GM12801 (cell line): ENCODE results near the gene KANK3.

Experiments used
- TF ChIP-seq, protein P1 (sequence below): IDR thresholded peaks from one replicate; pipeline ENCODE4 v1.5.1; 2011; ENCODE audit warnings: control low read depth; ENCODE audit not compliant: insufficient read length; ENCODE audit errors: extremely low read depth

Gene KANK3

DNA sequence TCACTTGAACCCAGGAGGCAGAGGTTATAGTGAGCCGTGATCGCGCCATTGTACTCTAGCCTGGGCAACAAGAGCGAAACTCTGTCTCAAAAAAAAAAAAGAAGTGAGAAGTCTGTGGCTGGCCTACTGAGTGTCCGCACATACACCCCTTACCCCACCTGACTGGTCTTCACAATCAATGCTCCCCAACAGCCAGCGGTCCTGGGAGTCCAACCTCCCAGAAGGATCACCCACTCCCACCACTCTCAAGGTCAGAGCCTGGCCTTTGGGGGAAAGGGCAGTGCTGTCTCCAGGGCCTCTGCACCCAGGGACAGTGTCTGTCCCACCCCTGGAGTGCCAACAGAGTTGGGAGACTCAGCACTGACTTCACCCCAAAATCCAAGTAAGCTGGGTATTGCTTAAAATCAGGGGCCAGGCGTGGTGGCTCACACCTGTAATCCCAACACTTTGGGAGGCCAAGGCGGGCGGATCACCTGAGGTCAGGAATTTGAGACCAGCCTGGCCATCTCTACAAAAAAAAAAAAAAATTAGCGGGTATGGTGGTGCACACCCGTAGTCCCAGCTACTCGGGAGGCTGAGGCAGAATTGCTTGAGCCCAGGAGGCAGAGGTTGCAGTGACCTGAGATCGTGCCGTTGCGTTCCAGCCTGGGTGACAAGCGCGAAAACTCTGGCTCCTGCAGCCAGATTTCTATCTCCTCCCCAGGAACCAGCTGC, 32.6 kb downstream of the KANK3 start:
- TF ChIP-seq, protein P1, sequence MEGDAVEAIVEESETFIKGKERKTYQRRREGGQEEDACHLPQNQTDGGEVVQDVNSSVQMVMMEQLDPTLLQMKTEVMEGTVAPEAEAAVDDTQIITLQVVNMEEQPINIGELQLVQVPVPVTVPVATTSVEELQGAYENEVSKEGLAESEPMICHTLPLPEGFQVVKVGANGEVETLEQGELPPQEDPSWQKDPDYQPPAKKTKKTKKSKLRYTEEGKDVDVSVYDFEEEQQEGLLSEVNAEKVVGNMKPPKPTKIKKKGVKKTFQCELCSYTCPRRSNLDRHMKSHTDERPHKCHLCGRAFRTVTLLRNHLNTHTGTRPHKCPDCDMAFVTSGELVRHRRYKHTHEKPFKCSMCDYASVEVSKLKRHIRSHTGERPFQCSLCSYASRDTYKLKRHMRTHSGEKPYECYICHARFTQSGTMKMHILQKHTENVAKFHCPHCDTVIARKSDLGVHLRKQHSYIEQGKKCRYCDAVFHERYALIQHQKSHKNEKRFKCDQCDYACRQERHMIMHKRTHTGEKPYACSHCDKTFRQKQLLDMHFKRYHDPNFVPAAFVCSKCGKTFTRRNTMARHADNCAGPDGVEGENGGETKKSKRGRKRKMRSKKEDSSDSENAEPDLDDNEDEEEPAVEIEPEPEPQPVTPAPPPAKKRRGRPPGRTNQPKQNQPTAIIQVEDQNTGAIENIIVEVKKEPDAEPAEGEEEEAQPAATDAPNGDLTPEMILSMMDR, result no peak

DNA sequence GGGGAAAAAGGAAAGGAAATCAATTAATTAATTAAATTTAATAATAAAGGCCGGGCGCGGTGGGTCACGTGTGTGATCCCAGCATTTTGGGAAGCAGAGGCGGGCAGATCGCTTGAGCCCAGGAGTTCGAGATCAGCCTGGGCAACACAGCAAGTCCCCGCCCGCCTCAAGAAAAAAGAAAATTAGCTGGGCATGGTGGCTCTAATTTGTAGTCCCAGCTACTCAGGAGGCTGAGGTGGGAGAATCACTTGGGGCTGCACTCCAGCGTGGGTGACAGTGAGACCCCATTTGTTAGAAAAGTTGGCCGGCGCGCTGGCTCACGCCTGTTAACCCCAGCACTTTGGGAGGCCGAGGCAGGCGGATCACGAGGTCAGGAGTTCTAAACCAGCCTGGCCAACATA, 34.2 kb downstream of the KANK3 start:
- TF ChIP-seq, protein P1, result no peak

DNA sequence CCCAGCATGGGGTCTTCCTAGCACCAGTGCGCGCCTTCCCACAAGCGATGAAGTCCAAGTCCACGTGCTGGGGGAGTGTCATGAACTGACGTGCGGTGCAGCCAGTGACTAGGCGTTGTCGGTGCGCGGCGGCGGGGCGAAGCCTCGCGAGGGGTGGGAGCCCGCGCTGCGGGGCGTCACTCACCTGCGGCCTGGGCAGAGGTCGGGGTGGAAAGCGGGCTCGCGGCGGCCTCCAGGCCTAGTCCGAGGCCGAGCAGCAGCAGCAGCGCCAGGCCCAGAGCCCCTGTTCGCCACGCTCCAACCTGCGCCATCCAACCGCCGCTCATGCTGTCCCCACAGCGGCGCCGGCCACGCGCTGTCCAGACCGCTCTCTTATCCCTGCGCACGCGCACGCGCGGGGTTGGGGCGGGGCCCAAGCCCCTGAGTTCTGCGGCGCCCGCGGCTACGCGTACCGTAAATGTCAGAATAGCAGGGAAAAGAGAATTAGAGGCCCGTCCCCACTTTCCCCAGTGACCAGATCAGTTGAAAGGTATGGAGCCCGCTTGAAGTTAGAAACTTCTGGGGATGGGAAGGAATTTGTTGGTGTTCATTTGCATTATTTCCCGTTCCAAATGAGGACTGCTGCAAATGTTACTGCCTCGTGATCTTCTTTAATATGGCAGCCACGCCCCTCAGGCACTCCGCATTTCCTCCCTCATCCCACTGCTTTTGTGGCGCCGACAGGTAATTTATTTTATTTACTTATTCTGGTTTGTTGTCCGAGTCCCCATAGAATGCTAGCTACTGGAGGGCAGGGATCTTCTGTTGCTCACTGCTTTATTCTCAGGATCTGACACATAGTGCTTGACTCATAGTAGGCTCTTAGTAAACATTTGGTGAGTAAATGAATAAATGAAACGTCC, 34.8 kb downstream of the KANK3 start, which contains the start of gene CD320:
TSS of gene CD320 (minus strand) at position 394 of the 902 bp plus-strand sequence. CDS start at position 326, 68 bp downstream.
- TF ChIP-seq, protein P1, result no peak

GRCh38 chr19:8307400-8307964, 35.6 kb downstream of the KANK3 start:
- TF ChIP-seq, protein P1, result no peak

- TF ChIP-seq, protein P1, result no peak
Measured at GRCh38 chr19:8306235-8307054, 36.6 kb downstream of the KANK3 start.

DNA sequence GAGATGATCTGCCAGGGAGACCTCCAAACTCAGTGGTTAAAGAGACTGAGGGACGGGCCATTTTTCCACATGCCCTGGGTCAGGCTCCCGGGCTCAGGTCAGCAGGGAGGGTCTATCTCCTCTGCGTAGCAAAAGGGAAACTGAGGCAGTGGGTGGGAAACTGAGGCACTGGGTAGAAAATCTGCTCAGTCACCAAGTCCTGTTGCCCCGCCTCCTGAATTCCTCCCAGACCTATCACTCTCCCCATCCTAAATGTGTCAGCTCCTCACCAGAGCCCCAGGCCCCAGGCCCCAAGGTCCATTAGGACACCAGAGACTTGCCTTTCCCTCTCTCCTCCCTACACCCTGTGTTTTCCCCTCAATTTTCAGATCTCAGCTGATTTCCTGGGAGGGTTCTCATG, 37.3 kb downstream of the KANK3 start:
- TF ChIP-seq, protein P1, result no peak
